Naive B cell (primary cell): Measurements from ENCODE around the gene TDP2. TPM values are rescaled to one million over a fixed set of nuclear protein-coding genes. Genes with fewer than 3 reads are reported as not detected.

Source experiments
- polyA plus RNA-seq, 6 donors: library from polyadenylated mRNA; unstranded; fragments of 300-500 nt; fragmentation: Illumina TruSeq; gene quantifications; one replicate each; pipeline ENCODE4 v1.2.3, GENCODE V29; 2021; ENCODE audit warnings: low read depth in 6 of 6

The TDP2 gene
- polyA plus RNA-seq, 6 donors from 2014 or later: 14.9 to 48.7 (median 32.0) TPM

Other genes with a start within 250 kb of the TDP2 start
- 1 to 10 TPM in 4 of 6 donors, under 1 TPM in 1, not detected in 1; 0.49 to 3.0 (median 2.2) TPM for gene GPLD1, start 177.3 kb downstream of the TDP2 start, polyA plus RNA-seq
- 10 to 100 TPM; 12.1 to 21.8 (median 17.8) TPM for gene ALDH5A1, start 171.9 kb downstream of the TDP2 start, polyA plus RNA-seq
- gene KIAA0319, start 20.7 kb downstream of the TDP2 start, polyA plus RNA-seq: under 1 TPM in 3 of 6 donors, not detected in 3; 0.21 to 0.38 (median 0.24) TPM
- 10 to 100 TPM in 1 of 6 donors, 1 to 10 TPM in 5; 4.0 to 10.8 (median 9.1) TPM for gene ACOT13, start 178 bp upstream of the TDP2 start, polyA plus RNA-seq
- gene C6orf62, start 52.3 kb upstream of the TDP2 start, polyA plus RNA-seq: 100 to 1,000 TPM; 100 to 145 (median 120) TPM
- gene GMNN, start 108.0 kb upstream of the TDP2 start, polyA plus RNA-seq: 1 to 10 TPM; 2.9 to 8.3 (median 4.2) TPM
- gene ARMH2, start 132.0 kb upstream of the TDP2 start, polyA plus RNA-seq: under 1 TPM in 2 of 6 donors, not detected in 4; 0.44 to 0.50 TPM